ENCODE data around the gene SKOR2. TPM values are rescaled to one million over a fixed set of nuclear protein-coding genes. Genes with fewer than 3 reads are reported as not detected.
A peak's percentile ranks its signal among the peaks of the same experiment; 100 is the strongest.

The SKOR2 gene
- total and polyA plus RNA-seq, 9 of the 15 experiments (the other 6 are each of a cell fraction or from before 2014, with no cell fraction given) = not detected

DNA sequence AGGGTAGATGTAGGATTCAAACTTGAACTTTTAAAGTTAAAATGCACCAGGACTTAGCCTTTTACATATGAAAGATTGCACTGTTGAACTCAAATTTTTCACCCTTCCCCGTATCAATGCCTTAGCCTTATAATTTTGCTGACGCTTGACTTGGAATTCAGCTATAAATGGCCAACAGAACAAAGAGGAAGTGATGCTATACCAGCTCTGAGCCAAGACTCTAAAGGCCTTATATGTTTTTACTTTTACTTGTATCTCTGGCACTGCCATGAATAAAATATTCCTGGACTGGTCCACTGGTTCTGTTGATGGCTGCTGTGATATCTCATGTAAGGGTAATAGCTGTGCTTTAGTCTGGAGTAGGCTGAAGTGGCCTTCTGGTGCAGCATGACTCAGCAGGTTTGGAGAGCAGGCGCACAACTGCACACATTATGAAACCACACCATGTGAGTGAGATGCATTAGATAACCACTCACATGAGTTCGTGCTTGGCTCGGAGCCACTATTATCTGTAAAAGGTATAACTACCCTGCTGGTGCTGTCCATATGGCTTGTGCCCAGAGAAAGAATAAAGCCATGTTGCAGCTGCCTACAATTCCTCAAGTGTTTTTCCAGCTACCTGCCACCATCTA is 66.9 kb downstream of the SKOR2 start (continued):
- TF ChIP-seq ZNF407 (IDR thresholded peaks at IDR 0.05; ENCODE audit: low read depth) = no peak
- TF ChIP-seq USF2 (CRISPR knock-in tag; IDR thresholded peaks at IDR 0.05) = peak; percentile 40
- TF ChIP-seq, protein P1, sequence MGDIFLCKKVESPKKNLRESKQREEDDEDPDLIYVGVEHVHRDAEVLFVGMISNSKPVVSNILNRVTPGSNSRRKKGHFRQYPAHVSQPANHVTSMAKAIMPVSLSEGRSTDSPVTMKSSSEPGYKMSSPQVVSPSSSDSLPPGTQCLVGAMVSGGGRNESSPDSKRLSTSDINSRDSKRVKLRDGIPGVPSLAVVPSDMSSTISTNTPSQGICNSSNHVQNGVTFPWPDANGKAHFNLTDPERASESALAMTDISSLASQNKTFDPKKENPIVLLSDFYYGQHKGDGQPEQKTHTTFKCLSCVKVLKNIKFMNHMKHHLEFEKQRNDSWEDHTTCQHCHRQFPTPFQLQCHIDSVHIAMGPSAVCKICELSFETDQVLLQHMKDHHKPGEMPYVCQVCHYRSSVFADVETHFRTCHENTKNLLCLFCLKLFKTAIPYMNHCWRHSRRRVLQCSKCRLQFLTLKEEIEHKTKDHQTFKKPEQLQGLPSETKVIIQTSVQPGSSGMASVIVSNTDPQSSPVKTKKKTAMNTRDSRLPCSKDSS (IDR thresholded peaks at IDR 0.05; ENCODE audit: low read depth, partially characterized antibody) = peak; percentile 53
- no peak for TF ChIP-seq ZNF436 (CRISPR knock-in tag; IDR thresholded peaks at IDR 0.05)
- TF ChIP-seq MLX (CRISPR knock-in tag; conservative IDR thresholded peaks at IDR 0.05) = no peak
- no peak for TF ChIP-seq ATF1 (CRISPR knock-in tag; IDR thresholded peaks at IDR 0.05)
- TF ChIP-seq ATF1 (tag; IDR thresholded peaks at IDR 0.05) = no peak
- TF ChIP-seq MCM5 (IDR thresholded peaks at IDR 0.05; ENCODE audit: low read depth) = no peak
- TF ChIP-seq ZNF551 (CRISPR knock-in tag; IDR thresholded peaks at IDR 0.05) = no peak
- TF ChIP-seq ZNF717 (CRISPR knock-in tag; IDR thresholded peaks at IDR 0.05) = no peak
- no peak for TF ChIP-seq ZNF668 (CRISPR knock-in tag; IDR thresholded peaks at IDR 0.05)
- TF ChIP-seq BCL6 (CRISPR knock-in tag; IDR thresholded peaks at IDR 0.05) = no peak
- no peak for TF ChIP-seq KHSRP (IDR thresholded peaks at IDR 0.05)
- peak; percentile 20; the same call in 1 of the 2 replicates for TF ChIP-seq RAD51 (IDR thresholded peaks at IDR 0.05; ENCODE audit: borderline replicate concordance, low read depth)
- TF ChIP-seq WHSC1 (IDR thresholded peaks at IDR 0.05; ENCODE audit: low read length) = no peak
- TF ChIP-seq, protein P2, sequence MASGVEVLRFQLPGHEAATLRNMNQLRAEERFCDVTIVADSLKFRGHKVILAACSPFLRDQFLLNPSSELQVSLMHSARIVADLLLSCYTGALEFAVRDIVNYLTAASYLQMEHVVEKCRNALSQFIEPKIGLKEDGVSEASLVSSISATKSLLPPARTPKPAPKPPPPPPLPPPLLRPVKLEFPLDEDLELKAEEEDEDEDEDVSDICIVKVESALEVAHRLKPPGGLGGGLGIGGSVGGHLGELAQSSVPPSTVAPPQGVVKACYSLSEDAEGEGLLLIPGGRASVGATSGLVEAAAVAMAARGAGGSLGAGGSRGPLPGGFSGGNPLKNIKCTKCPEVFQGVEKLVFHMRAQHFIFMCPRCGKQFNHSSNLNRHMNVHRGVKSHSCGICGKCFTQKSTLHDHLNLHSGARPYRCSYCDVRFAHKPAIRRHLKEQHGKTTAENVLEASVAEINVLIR (CRISPR knock-in tag; IDR thresholded peaks at IDR 0.05) = no peak
